Endothelial cell (in vitro differentiated cells): ENCODE data around the gene INPP5J. TPM values are rescaled to one million over a fixed set of nuclear protein-coding genes. Genes with fewer than 3 reads are reported as not detected.

Source experiments
- DNase-seq: peaks from one replicate; pipeline ENCODE4 v3.0.0; 2021; ENCODE audit warnings: low spot score
- H3K27ac Mint-ChIP-seq: one replicate; pipeline ENCODE4 v1.8.0; 2021; ENCODE audit warnings: mixed read lengths, inconsistent platforms; ENCODE audit not compliant: unreplicated experiment
- H3K27me3 Mint-ChIP-seq: one replicate; pipeline ENCODE4 v1.8.0; 2021; ENCODE audit warnings: mild to moderate bottlenecking, moderate library complexity, mixed read lengths, inconsistent platforms; ENCODE audit not compliant: unreplicated experiment
- H3K36me3 Mint-ChIP-seq: one replicate; pipeline ENCODE4 v1.8.0; 2021; ENCODE audit warnings: mild to moderate bottlenecking, low read depth, mixed read lengths, inconsistent platforms; ENCODE audit not compliant: unreplicated experiment
- H3K4me1 Mint-ChIP-seq: one replicate; pipeline ENCODE4 v1.8.0; 2021; ENCODE audit warnings: mild to moderate bottlenecking, mixed read lengths, inconsistent platforms; ENCODE audit not compliant: unreplicated experiment
- H3K4me3 Mint-ChIP-seq: one replicate; pipeline ENCODE4 v1.8.0; 2021; ENCODE audit warnings: mild to moderate bottlenecking, mixed read lengths, inconsistent platforms; ENCODE audit not compliant: unreplicated experiment
- H3K9me3 Mint-ChIP-seq: one replicate; pipeline ENCODE4 v1.8.0; 2021; ENCODE audit warnings: mixed read lengths, inconsistent platforms; ENCODE audit not compliant: unreplicated experiment
- CTCF ChIP-seq: fragments of 200-600 bp; sonication (generic); IDR thresholded peaks from one replicate; pipeline ENCODE4 v1.5.0; 2021; ENCODE audit warnings: antibody characterized with exemption; ENCODE audit not compliant: unreplicated experiment
- total RNA-seq: library from RNA; stranded (reverse); fragmentation: NEBNext Ultra II Directional; extraction: Animal tissue kit (Norgen Biotek cat#: 25700); gene quantifications from one replicate; pipeline ENCODE4 v1.2.1, GENCODE V29; 2021; ENCODE audit not compliant: unreplicated experiment

Gene INPP5J
- total RNA-seq, 1 donor from 2014 or later: 2.8 TPM

- TF ChIP-seq CTCF: no peak
- H3K27ac Mint-ChIP-seq: no peak overlapping the region
- H3K36me3 Mint-ChIP-seq: no peaks in the 10 kb centered on the region
- no peak overlapping the region for H3K4me3 Mint-ChIP-seq
- no peak for DNase-seq
- no peaks in the 10 kb centered on the region for H3K9me3 Mint-ChIP-seq
- peaks cover 4% of the 10 kb centered on the region for H3K27me3 Mint-ChIP-seq
- peaks cover 5% of the 10 kb centered on the region for H3K4me1 Mint-ChIP-seq
Measured at GRCh38 chr22:31126869-31127175, 4.1 kb downstream of the INPP5J start.

- Mint-ChIP-seq H3K27ac (no peak overlapping the region), H3K36me3 (no peaks in the 10 kb centered on the region), H3K4me1 (peaks cover under 1% of the 10 kb centered on the region), H3K27me3 (peaks cover 4% of the 10 kb centered on the region), H3K4me3 (no peak overlapping the region), H3K9me3 (no peaks in the 10 kb centered on the region)
- no peak for DNase-seq
- TF ChIP-seq CTCF: no peak
Measured at GRCh38 chr22:31127181-31127772, 4.5 kb downstream of the INPP5J start.

- H3K4me1 Mint-ChIP-seq: no peaks in the 10 kb centered on the region
- no peak for DNase-seq
- H3K9me3 Mint-ChIP-seq: no peaks in the 10 kb centered on the region
- TF ChIP-seq CTCF: no peak
- no peak overlapping the region for H3K27ac Mint-ChIP-seq
- peaks cover 3% of the 10 kb centered on the region for H3K27me3 Mint-ChIP-seq
- H3K36me3 Mint-ChIP-seq: no peaks in the 10 kb centered on the region
- no peak overlapping the region for H3K4me3 Mint-ChIP-seq
Measured at GRCh38 chr22:31128156-31128555, 5.4 kb downstream of the INPP5J start.

DNA sequence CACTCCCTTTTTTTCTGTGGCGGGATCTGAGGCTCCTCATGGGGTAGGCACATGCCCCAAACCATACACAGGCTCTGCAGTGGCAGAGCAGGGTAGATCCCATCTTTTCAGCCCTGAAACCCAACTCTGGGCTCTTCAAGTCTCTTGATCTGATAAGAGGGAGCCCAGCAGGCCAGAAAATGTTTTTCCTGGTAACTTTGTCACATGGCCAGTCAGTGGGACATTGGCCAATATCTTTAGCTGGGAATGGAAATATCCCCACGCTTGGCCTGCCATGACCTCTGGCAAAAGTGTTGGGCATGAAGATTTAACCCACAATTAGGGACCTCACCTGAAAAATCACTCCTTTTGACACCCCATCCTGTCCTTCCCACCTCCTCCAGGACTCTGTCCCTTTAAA lies 8.1 kb downstream of the INPP5J start:
- no peaks in the 10 kb centered on the region for H3K27me3 Mint-ChIP-seq
- H3K9me3 Mint-ChIP-seq: no peaks in the 10 kb centered on the region
- no peak for DNase-seq
- H3K27ac Mint-ChIP-seq: no peak overlapping the region
- TF ChIP-seq CTCF: no peak
- no peak overlapping the region for H3K4me3 Mint-ChIP-seq
- H3K36me3 Mint-ChIP-seq: no peaks in the 10 kb centered on the region
- no peaks in the 10 kb centered on the region for H3K4me1 Mint-ChIP-seq

GRCh38 chr22:31133911-31134310 lies 11.1 kb downstream of the INPP5J start:
- H3K36me3 Mint-ChIP-seq: peaks cover 4% of the 10 kb centered on the region
- peaks cover 1% of the 10 kb centered on the region for H3K27me3 Mint-ChIP-seq
- DNase-seq: no peak
- no peak for TF ChIP-seq CTCF
- no peak overlapping the region for H3K4me3 Mint-ChIP-seq
- H3K27ac Mint-ChIP-seq: no peak overlapping the region
- no peaks in the 10 kb centered on the region for H3K9me3 Mint-ChIP-seq
- no peaks in the 10 kb centered on the region for H3K4me1 Mint-ChIP-seq
